A549 (cell line): ENCODE data around the gene NEK4.

Experiments
- CHD4 ChIP-seq: fragments of 200-600 bp; sonication (generic); IDR thresholded peaks from 2 replicates; pipeline ENCODE4 v1.6.1; 2016; ENCODE audit warnings: antibody characterized with exemption, mild to moderate bottlenecking, borderline replicate concordance
- CTCF ChIP-seq: fragments of >200 bp; sonication (Bioruptor Twin); formaldehyde crosslinking; IDR thresholded peaks from 3 replicates; pipeline ENCODE4 v1.5.1; 2016
- NFE2L2 ChIP-seq: fragments of 150-350 bp; conservative IDR thresholded peaks from 2 replicates; pipeline ENCODE4 v1.6.1; 2014; ENCODE audit warnings: low read length
- NPAS2 ChIP-seq: fragments of 250-450 bp; sonication (Bioruptor Pico); IDR thresholded peaks from 2 replicates; pipeline ENCODE4 v1.8.0; 2022; ENCODE audit warnings: mild to moderate bottlenecking, moderate library complexity, borderline replicate concordance
- NR3C1 ChIP-seq: fragments of >200 bp; sonication (Bioruptor Twin); formaldehyde crosslinking; IDR thresholded peaks from 3 replicates; pipeline ENCODE4 v1.6.1; 2017
- RAD21 ChIP-seq, 2 experiments: fragments of >200 bp in 1 of 2; sonication (Bioruptor Twin) in 1 of 2; formaldehyde crosslinking in 1 of 2; IDR thresholded peaks in 1 of 2; conservative IDR thresholded peaks in 1 of 2; 2 replicates in 1 of 2; 3 replicates in 1 of 2; pipeline ENCODE4 v1.6.1; 2012 to 2018; ENCODE audit warnings: inconsistent platforms in 1 of 2
- TF ChIP-seq, protein P1 (sequence below): fragments of 450-650 bp; IDR thresholded peaks from 2 replicates; pipeline ENCODE4 v1.6.1; 2014; ENCODE audit warnings: antibody characterized with exemption

DNA sequence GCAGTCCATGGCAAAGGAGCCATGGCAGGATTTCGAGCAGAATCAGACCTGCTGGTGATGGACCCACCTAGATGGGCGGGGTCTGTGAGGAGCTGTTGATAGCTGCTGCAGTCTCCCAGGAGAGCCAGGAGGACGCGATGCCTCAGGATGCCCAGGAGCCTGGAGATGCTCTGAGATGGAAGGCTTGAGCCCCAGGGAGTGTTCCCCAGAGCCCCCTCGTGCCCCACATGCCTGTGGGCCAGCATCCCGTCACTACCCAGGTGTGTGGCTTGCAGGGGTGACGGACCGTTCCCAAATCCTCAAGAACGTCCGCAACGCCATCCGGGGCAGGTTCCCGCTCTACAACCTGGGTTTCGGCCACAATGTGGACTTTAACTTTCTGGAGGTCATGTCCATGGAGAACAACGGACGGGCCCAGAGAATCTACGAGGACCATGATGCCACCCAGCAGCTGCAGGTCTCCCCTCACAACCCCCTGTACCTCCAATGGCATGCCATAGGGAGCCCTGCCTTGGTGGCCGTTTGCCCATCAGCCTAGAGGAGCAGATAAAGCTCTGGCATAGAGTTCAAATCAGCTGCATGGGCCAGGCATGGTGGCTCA, 13.4 kb upstream of the NEK4 start:
- TF ChIP-seq NFE2L2 (no peak), RAD21 (conservative IDR thresholded peaks at IDR 0.05 in 1 of 2, IDR thresholded peaks at IDR 0.05 in 1 of 2) (no peak), CHD4 (no peak), CTCF (no peak), NPAS2 (CRISPR knock-in tag) (no peak), NR3C1 (no peak)
- TF ChIP-seq, protein P1, sequence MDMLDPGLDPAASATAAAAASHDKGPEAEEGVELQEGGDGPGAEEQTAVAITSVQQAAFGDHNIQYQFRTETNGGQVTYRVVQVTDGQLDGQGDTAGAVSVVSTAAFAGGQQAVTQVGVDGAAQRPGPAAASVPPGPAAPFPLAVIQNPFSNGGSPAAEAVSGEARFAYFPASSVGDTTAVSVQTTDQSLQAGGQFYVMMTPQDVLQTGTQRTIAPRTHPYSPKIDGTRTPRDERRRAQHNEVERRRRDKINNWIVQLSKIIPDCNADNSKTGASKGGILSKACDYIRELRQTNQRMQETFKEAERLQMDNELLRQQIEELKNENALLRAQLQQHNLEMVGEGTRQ = no peak
